Mammary epithelial cell (primary cell): ENCODE measurements around the gene KIFC1.

ENCODE experiments used
- CTCF ChIP-seq, 2 donors: IDR thresholded peaks in 1 of 2; conservative IDR thresholded peaks in 1 of 2; 2 replicates each; pipeline ENCODE4 v1.5.1; 2011 to 2012; ENCODE audit warnings: inconsistent platforms in 2 of 2, low read length in 2 of 2, mild to moderate bottlenecking in 2 of 2, control low read depth in 1 of 2, low read depth in 1 of 2; ENCODE audit not compliant: insufficient read depth in 1 of 2; ENCODE audit errors: extremely low read depth in 1 of 2
- EZH2 ChIP-seq: IDR thresholded peaks from 2 replicates; pipeline ENCODE4 v1.6.1; 2012; ENCODE audit warnings: low read length, inconsistent platforms, borderline replicate concordance

GRCh38 chr6:33432546-33432945, 40.9 kb downstream of the KIFC1 start:
- TF ChIP-seq CTCF (conservative IDR thresholded peaks at IDR 0.05 in 1 of 2, IDR thresholded peaks at IDR 0.05 in 1 of 2; ENCODE audit: extremely low read depth in 1 of 2, insufficient read depth in 1 of 2, low read depth in 1 of 2, low read length in 2 of 2) (no peak), EZH2 (no peak)
